Activated T-helper 2 cell treated with anti-CD3 and anti-CD28 coated beads, Interferon-gamma antibody, Interleukin-2, Interleukin-4, amounts not matched to agents 10 μg/mL and 5 μg/mL and 100 μg/mL, durations not matched to agents 14 hours and 24 hours and 36 hours (primary cell): ENCODE data around the gene MMP21. TPM values are rescaled to one million over a fixed set of nuclear protein-coding genes. Genes with fewer than 3 reads are reported as not detected.

ENCODE experiments used
- DNase-seq: peaks from one replicate; pipeline ENCODE4 v3.0.0; 2021; ENCODE audit warnings: low spot score
- H3K27ac Mint-ChIP-seq: one replicate; pipeline ENCODE4 v1.8.0; 2021; ENCODE audit warnings: mixed read lengths
- H3K27me3 Mint-ChIP-seq: one replicate; pipeline ENCODE4 v1.8.0; 2021; ENCODE audit warnings: low read depth, mixed read lengths
- H3K36me3 Mint-ChIP-seq: one replicate; pipeline ENCODE4 v1.8.0; 2021; ENCODE audit warnings: low read depth, mixed read lengths
- H3K4me1 Mint-ChIP-seq: one replicate; pipeline ENCODE4 v1.8.0; 2021; ENCODE audit warnings: low read depth, mixed read lengths
- H3K4me3 Mint-ChIP-seq: one replicate; pipeline ENCODE4 v1.8.0; 2021; ENCODE audit warnings: low read depth, mild to moderate bottlenecking, moderate library complexity, mixed read lengths
- H3K9me3 Mint-ChIP-seq: one replicate; pipeline ENCODE4 v1.8.0; 2021; ENCODE audit warnings: mixed read lengths
- intact Hi-C: fragments of 100-400 bp; cut with micrococcal nuclease; formaldehyde crosslinking; loops from one replicate; pipeline ENCODE4 v1.15.1; 2023
- total RNA-seq: library from RNA; stranded (reverse); gene quantifications from 2 replicates; pipeline ENCODE4 v1.2.3, GENCODE V29; 2022

Gene MMP21
- total RNA-seq, 1 donor from 2014 or later = 0.11 TPM

DNA sequence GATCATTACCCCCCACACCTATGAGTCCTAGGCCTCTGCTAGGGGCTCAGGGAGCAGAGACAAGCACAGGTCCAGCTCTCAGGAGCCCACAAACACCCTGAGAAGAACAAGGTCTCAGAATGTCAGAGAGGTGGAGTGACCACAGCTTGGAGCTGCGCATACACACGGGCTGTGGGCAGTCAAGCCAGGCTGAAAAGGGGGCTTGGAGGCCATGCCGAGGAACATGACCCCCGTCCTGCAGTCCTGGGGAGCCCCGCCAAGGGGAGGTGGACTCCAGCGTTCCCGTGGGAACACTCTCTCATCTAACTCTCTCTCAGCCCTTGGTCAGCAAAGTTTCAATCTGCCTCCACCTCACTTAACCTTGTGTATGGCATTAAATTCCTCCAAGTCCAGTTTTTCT is 7.8 kb upstream of the MMP21 start:
- no peaks in the 10 kb centered on the region for H3K36me3 Mint-ChIP-seq
- peaks cover 4% of the 10 kb centered on the region for H3K27me3 Mint-ChIP-seq
- H3K4me1 Mint-ChIP-seq = peaks cover 7% of the 10 kb centered on the region
- H3K4me3 Mint-ChIP-seq = no peak overlapping the region
- intact Hi-C loops = no loop called here
- H3K9me3 Mint-ChIP-seq = no peaks in the 10 kb centered on the region
- H3K27ac Mint-ChIP-seq = no peak overlapping the region
- DNase-seq = no peak

DNA sequence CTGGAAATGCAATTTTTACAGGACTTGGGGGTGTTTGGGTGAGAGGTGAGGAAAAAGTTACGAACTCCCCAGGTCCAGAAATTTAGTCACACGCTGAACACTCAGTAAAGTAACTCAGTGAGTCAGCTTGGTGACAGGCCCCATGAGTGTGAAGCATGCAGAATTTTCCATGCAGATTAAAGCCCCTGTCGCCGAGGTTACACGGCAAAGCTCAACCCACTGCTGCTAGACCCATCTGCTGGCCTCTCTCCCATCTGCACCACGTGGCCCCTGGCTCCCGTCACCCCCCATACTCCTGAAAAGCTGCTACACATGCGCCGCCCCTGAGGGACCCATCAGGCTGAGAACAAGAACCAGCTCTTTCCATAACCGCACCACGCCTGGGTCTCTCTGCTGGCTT is 7.0 kb upstream of the MMP21 start:
- intact Hi-C loops = no loop called here
- Mint-ChIP-seq H3K27ac (no peak overlapping the region), H3K4me1 (no peaks in the 10 kb centered on the region), H3K27me3 (peaks cover 4% of the 10 kb centered on the region), H3K4me3 (no peak overlapping the region), H3K36me3 (no peaks in the 10 kb centered on the region), H3K9me3 (no peaks in the 10 kb centered on the region)
- no peak for DNase-seq

DNA sequence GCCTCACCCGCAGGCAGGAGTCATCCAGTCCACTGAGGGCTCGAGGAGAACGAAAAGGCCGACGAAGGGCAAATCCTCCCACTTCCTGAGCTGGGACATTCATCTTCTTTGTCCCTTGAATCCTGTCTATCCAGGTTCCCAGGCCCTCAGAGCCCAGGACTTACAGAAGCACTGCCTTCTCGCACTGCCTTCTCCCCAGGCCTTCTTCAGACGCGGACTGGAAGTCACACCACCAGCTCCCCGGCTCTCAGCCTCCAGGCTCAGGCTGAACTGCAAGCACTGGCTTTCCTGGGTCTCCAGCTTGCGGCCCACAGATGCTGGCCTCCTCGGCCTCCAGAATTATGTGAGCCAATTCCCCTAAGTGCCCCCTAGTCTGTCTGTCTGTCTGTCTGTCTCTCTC is 6.4 kb upstream of the MMP21 start:
- DNase-seq = no peak
- Mint-ChIP-seq H3K27ac (no peak overlapping the region), H3K4me1 (no peaks in the 10 kb centered on the region), H3K4me3 (no peak overlapping the region), H3K27me3 (peaks cover 4% of the 10 kb centered on the region), H3K36me3 (no peaks in the 10 kb centered on the region), H3K9me3 (no peaks in the 10 kb centered on the region)
- intact Hi-C loops = no loop called here

DNA sequence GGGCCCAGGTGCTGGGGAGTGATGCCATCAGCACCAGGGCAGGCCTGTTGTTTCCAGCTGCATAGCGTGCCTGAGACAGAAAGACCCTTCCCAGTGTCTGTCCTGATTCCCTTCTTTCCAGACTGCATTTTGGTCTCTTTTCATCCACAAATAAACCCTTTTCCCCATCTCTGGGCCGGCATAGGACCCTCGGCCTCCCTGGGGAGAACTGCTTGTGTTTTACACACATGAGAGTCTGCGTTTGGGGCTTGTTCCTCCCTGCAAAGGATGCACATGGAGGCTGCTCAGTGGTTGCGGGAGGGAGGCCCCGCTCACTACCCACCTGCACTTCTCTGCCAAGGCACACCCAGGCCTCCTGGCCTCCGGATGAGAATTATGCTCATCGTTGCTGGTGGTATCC is 5.8 kb upstream of the MMP21 start:
- DNase-seq = no peak
- H3K9me3 Mint-ChIP-seq = no peaks in the 10 kb centered on the region
- intact Hi-C loops = no loop called here
- H3K27me3 Mint-ChIP-seq = peaks cover 4% of the 10 kb centered on the region
- H3K4me3 Mint-ChIP-seq = no peak overlapping the region
- H3K27ac Mint-ChIP-seq = no peak overlapping the region
- no peaks in the 10 kb centered on the region for H3K36me3 Mint-ChIP-seq
- H3K4me1 Mint-ChIP-seq = no peaks in the 10 kb centered on the region

DNA sequence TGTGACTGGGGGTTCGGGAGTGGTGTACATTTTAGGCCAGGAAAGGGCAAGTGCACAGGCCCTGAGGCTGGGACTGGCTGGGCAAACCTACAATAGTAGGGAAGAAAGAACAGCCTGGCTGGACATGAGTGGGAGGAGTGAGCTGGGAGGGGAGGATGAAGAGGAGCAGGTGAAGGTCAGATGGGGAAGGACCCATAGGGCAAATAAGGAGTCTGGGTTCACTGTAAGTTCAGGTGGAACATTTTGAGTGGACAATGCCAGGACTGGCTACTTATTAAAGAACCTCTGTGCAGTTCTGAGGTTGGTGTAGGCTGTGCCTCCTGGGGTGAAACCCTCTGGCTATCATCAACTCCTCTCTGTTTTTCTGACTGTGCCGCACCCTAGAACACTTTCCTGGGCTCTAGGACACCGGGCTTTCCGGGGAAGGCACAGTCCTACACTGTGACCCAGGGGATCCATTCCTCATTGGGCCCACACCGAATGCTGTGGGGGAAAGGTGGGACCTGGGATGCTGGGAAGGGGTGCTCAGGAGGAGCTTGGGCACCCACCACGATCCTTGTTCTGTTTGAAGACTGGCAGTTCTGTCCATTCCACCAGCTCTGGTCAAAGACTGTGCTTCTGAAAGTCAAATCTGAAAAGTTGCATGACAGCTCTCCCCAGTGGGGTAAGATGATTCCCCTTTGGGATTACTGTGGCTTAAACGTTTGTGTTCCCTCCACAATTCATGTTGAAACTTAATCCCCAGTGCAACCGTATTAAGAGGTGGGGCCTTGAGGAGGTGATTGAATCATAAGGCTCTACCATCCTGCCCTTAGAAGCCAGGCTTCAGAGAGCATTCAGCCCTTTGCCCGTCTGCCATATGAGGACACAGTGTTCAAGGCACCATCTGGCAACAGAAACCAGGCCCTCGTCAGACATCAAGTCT is 4.0 kb upstream of the MMP21 start:
- Mint-ChIP-seq H3K9me3 (no peaks in the 10 kb centered on the region), H3K27ac (no peak overlapping the region), H3K4me1 (no peaks in the 10 kb centered on the region), H3K4me3 (no peak overlapping the region), H3K27me3 (peaks cover 4% of the 10 kb centered on the region), H3K36me3 (no peaks in the 10 kb centered on the region)
- intact Hi-C loops = no loop called here
- DNase-seq = no peak

DNA sequence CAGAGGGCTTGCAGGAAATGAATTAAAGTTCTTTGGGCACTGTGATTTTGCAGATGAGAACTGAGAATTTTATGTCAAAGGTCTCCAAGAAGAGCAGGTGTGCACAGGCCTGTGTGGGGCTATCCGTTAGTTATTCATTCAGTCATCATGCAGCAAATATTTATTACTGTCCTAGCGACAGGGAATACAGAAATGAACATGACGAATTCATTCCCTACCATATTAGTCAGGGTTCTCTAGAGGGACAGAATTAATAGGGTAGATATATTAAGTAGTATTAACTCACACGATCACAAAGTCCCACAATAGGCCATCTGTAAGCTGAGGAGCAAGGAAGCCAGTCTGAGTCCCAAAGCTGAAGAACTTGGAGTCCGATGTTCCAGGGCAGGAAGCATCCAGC is 2.9 kb upstream of the MMP21 start:
- H3K4me3 Mint-ChIP-seq = no peak overlapping the region
- no peak overlapping the region for H3K27ac Mint-ChIP-seq
- peaks cover 4% of the 10 kb centered on the region for H3K27me3 Mint-ChIP-seq
- no peaks in the 10 kb centered on the region for H3K36me3 Mint-ChIP-seq
- H3K9me3 Mint-ChIP-seq = no peaks in the 10 kb centered on the region
- no peaks in the 10 kb centered on the region for H3K4me1 Mint-ChIP-seq
- intact Hi-C loops = no loop called here
- no peak for DNase-seq

DNA sequence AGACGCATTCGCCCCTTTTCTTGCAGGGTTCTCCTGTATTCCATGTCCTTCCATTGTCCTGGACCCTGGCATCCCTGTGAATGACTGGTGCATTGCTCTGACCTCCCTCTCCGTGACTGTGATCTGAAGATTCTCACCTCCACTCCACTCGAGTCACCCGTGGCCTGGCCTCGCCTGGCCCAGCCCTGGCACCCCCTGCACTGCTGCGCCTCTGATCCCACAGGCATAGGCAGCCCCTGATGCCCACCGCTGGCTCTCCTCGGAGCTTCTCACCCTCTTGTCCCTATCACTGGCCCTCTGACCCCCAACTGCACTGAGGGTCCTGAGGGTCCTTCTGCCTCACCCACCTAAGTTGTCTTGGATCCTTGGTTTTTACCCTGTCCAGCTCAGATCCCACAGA is 2.2 kb upstream of the MMP21 start:
- intact Hi-C loops = no loop called here
- H3K9me3 Mint-ChIP-seq = no peaks in the 10 kb centered on the region

DNA sequence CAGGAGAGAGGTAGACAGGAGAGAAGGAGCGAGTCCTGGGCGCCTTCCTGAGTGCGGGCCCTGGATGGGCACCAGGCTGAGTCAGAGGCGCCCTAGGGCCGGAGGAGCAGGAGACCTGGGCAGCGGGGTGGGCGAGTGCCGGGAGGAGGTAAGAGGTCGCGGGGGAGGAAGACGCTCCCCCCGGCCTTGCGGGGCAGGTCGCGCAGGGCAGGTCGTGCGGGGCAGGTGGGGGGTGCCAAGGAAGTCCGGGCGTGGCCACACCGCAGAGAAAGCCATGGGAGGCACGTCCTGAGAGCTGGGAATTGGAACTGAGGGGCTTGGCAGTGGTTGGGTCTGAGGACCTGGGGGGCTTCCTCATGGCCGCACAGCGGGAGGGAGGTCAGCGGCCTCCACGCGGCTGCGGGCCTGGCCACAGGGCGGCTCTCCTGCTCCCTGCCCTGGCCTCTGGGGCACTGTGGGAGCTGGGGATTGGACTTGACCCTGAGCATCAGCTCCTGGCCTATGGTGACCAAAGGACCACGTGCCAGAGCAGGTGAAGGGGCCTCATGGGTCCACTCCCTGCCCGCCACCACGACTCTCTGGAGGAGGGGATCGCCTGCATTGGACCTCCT is 935 bp downstream of the MMP21 start:
- Mint-ChIP-seq H3K27me3 (peaks cover 4% of the 10 kb centered on the region), H3K36me3 (no peaks in the 10 kb centered on the region), H3K4me3 (no peak overlapping the region), H3K27ac (no peak overlapping the region), H3K9me3 (no peaks in the 10 kb centered on the region), H3K4me1 (no peaks in the 10 kb centered on the region)
- intact Hi-C loops = no loop called here
- no peak for DNase-seq

More for the DNA sequence above, 2.2 kb upstream of the MMP21 start:
- no peak for DNase-seq
- H3K27me3 Mint-ChIP-seq = peaks cover 4% of the 10 kb centered on the region
- no peak overlapping the region for H3K27ac Mint-ChIP-seq
- no peaks in the 10 kb centered on the region for H3K36me3 Mint-ChIP-seq
- no peak overlapping the region for H3K4me3 Mint-ChIP-seq
- no peaks in the 10 kb centered on the region for H3K4me1 Mint-ChIP-seq

DNA sequence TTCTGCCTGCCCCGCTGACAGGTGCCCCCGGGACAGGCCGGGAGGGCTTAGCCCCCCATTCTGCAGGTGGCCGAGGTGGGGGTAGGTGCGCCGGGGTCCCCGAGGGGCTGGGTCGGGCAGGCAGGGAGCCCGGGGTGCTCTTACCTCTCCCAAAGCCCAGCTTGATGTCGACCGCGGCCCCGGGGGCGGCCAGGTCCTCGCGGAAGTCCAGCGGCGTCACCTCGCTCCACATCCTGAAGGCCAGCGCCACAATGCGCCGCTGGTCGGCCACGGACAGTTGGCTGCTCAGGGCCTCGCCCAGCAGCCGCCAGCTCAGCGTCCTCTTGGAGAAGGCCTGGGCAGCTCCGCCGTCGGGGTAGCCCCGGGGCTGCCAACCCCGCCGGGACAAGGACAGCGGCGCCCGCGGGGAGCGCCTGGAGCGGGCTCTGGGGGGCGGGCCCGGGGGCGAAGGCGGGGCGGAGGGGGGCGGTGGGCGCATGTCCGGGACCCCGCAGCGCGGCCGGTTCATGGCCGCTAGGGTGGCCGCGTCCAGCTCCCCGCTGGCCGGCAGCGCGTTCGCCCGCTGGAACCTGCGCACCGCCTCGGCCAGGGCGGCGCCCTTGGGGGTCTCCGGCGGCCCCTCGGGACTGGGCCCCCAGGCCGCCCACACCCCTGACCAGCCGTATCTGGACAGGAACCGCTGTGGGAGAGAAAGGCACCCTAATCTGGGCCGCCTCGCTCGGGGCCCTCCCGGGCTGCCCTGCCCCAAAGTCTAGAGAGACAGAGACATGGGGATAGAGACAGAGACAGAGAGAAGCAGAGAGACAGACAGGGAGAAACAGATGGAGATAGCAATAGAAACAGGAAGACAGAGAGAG is 1.7 kb downstream of the MMP21 start:
- Mint-ChIP-seq H3K36me3 (no peaks in the 10 kb centered on the region), H3K27ac (no peak overlapping the region), H3K9me3 (no peaks in the 10 kb centered on the region), H3K4me1 (no peaks in the 10 kb centered on the region), H3K4me3 (no peak overlapping the region), H3K27me3 (no peaks in the 10 kb centered on the region)
- intact Hi-C loops = no loop called here
- no peak for DNase-seq

DNA sequence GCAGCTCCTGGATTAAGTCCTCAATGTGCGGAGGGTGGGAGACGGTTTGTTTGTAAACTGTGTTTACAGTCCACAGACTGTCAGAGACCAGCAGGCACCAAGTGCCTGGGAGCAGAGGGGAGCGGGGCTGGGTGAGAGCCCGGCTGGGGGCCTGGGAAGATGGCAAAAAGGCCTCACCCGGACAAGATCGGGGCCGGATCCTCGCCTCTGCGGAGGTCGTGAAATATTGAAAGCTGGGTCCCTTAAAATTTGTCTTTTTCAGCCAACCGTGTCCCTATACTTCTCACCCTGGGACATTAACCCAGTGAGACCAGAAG is 2.8 kb downstream of the MMP21 start:
- no peak for DNase-seq
- Mint-ChIP-seq H3K27ac (no peak overlapping the region), H3K36me3 (peaks cover under 1% of the 10 kb centered on the region), H3K4me3 (no peak overlapping the region), H3K9me3 (no peaks in the 10 kb centered on the region), H3K4me1 (no peaks in the 10 kb centered on the region), H3K27me3 (no peaks in the 10 kb centered on the region)
- intact Hi-C loops = no loop called here

DNA sequence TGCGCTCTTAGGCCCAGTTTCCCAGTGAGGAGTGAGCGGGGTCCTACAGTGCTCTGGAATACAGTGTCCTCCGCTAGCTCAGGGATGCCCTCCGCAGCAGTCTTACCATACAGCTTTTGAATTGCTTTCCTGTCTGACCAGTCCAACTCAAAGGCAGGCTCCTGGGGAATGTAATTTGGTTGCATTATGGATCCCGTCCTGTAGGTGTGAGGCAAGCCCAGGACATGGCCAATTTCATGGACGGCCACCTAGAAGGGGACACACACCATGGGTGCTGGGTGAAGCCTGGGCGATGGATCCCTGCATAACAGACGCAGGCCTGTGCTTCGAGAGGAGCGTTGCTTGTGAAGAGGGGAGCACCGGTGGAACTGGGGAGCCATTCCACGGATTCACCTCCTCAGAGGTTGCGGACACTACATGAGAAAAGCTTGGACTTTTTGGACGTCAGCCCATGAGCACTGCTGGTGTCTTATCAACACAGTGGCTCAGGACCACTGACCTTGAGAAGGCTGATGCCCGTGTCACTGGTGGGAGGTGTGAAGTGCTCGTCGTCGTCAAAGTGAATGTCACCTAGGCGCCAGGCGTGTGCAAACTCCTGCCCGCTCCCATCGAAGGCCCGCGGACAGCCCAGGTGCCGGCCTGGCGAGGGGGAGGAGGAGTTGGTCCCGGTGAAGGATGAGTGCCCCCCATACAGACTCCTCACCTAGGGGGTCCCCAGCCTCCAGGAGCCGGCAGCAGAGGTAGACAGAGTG is 3.3 kb downstream of the MMP21 start:
- no peaks in the 10 kb centered on the region for H3K4me1 Mint-ChIP-seq
- H3K27me3 Mint-ChIP-seq = no peaks in the 10 kb centered on the region
- H3K4me3 Mint-ChIP-seq = no peak overlapping the region
- intact Hi-C loops = no loop called here
- H3K27ac Mint-ChIP-seq = no peak overlapping the region
- H3K36me3 Mint-ChIP-seq = peaks cover 6% of the 10 kb centered on the region
- no peaks in the 10 kb centered on the region for H3K9me3 Mint-ChIP-seq
- no peak for DNase-seq

DNA sequence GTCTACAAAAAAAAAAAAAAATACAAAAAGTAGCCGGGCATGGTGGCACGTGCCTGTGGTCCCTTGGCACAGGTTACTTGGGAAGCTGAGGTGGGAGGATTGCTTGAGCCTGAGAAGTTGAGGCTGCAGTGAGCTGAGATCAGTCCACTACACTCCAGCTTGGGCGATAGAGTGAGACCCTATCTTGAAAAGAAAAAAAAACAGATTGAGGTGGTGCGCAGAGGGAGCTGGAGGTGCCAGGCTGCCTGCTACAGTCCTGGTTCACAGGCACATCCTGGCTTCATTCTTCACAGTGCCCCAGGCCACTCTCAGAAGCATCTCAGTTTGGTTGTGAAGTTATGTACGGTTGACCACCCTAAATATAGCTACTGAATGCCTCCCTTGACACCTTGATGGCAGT is 4.8 kb downstream of the MMP21 start:
- Mint-ChIP-seq H3K4me1 (no peaks in the 10 kb centered on the region), H3K27me3 (no peaks in the 10 kb centered on the region), H3K27ac (no peak overlapping the region), H3K9me3 (no peaks in the 10 kb centered on the region), H3K36me3 (peaks cover 14% of the 10 kb centered on the region), H3K4me3 (no peak overlapping the region)
- intact Hi-C loops = no loop called here
- no peak for DNase-seq
